HepG2 (cell line): ENCODE results near the gene RRP36. TPM values are rescaled to one million over a fixed set of nuclear protein-coding genes. Genes with fewer than 3 reads are reported as not detected.
A peak's percentile ranks its signal among the peaks of the same experiment; 100 is the strongest.

Source experiments
- BCL6 ChIP-seq: IDR thresholded peaks from 2 replicates; pipeline ENCODE4 v1.6.1; 2016; ENCODE audit warnings: missing genetic modification reagents, missing compliant biosample characterization
- HNF4A ChIP-seq: sonication (generic); formaldehyde crosslinking; IDR thresholded peaks from 2 replicates; pipeline ENCODE4 v1.4.0; 2020; ENCODE audit warnings: missing genetic modification reagents
- ISL2 ChIP-seq: sonication (generic); formaldehyde crosslinking; IDR thresholded peaks from 2 replicates; pipeline ENCODE4 v1.5.0; 2020; ENCODE audit warnings: missing genetic modification reagents
- JUN ChIP-seq: sonication (generic); formaldehyde crosslinking; IDR thresholded peaks from 2 replicates; pipeline ENCODE4 v1.4.0; 2020; ENCODE audit warnings: mild to moderate bottlenecking, missing genetic modification reagents
- JUNB ChIP-seq: sonication (generic); formaldehyde crosslinking; IDR thresholded peaks from 2 replicates; pipeline ENCODE4 v1.8.0; 2022; ENCODE audit warnings: missing genetic modification reagents, mild to moderate bottlenecking, borderline replicate concordance
- KLF12 ChIP-seq: sonication (generic); formaldehyde crosslinking; IDR thresholded peaks from 2 replicates; pipeline ENCODE4 v1.4.0; 2020; ENCODE audit warnings: missing genetic modification reagents, borderline replicate concordance
- MXI1 ChIP-seq: IDR thresholded peaks from 3 replicates; pipeline ENCODE4 v1.6.1; 2012; ENCODE audit warnings: low read depth, low read length, inconsistent platforms, borderline replicate concordance
- NPAS2 ChIP-seq: sonication (generic); formaldehyde crosslinking; IDR thresholded peaks from 2 replicates; pipeline ENCODE4 v1.8.0; 2022; ENCODE audit warnings: mild to moderate bottlenecking, missing genetic modification reagents, borderline replicate concordance
- SETDB1 ChIP-seq: sonication (generic); formaldehyde crosslinking; IDR thresholded peaks from 2 replicates; pipeline ENCODE4 v1.5.1; 2020; ENCODE audit warnings: missing genetic modification reagents, mild to moderate bottlenecking, borderline replicate concordance
- SIX4 ChIP-seq: sonication (generic); formaldehyde crosslinking; IDR thresholded peaks from 2 replicates; pipeline ENCODE4 v1.4.0; 2020; ENCODE audit warnings: missing genetic modification reagents
- TAF15 ChIP-seq: fragments of 200-400 bp; formaldehyde crosslinking; IDR thresholded peaks from one replicate; pipeline ENCODE4 v1.6.1; 2018; ENCODE audit warnings: mild to moderate bottlenecking, low read depth, low read length; ENCODE audit not compliant: poor library complexity, severe bottlenecking
- ZBTB21 ChIP-seq: sonication (generic); formaldehyde crosslinking; IDR thresholded peaks from 2 replicates; pipeline ENCODE4 v1.4.0; 2020; ENCODE audit warnings: missing genetic modification reagents
- ZNF24 ChIP-seq: fragments of 450-650 bp; IDR thresholded peaks from 2 replicates; pipeline ENCODE4 v1.6.1; 2017; ENCODE audit warnings: antibody characterized with exemption, mild to moderate bottlenecking
- ZNF501 ChIP-seq: sonication (generic); formaldehyde crosslinking; IDR thresholded peaks from 2 replicates; pipeline ENCODE4 v1.5.1; 2020; ENCODE audit warnings: mild to moderate bottlenecking, moderate library complexity, missing genetic modification reagents
- ZNF589 ChIP-seq: sonication (generic); formaldehyde crosslinking; conservative IDR thresholded peaks from 2 replicates; pipeline ENCODE4 v1.8.0; 2022; ENCODE audit warnings: mild to moderate bottlenecking, moderate library complexity, missing genetic modification reagents
- ZNF83 ChIP-seq: sonication (generic); formaldehyde crosslinking; IDR thresholded peaks from 2 replicates; pipeline ENCODE4 v1.4.0; 2020; ENCODE audit warnings: missing genetic modification reagents, mild to moderate bottlenecking, borderline replicate concordance
- ZNF883 ChIP-seq: sonication (generic); formaldehyde crosslinking; IDR thresholded peaks from 2 replicates; pipeline ENCODE4 v1.5.1; 2020; ENCODE audit warnings: mild to moderate bottlenecking, missing genetic modification reagents; ENCODE audit errors: not compliant biosample characterization
- polyA plus RNA-seq, 8 experiments: library from polyadenylated mRNA; depleted of rRNA in 3 of 8; stranded (reverse) in 7 of 8; unstranded in 1 of 8; fragments of >200 nt; fragmentation: Illumina TruSeq in 4 of 8; extraction: Trizol in 4 of 8; gene quantifications; 2 replicates each; pipeline versions ENCODE4 v1.2.1 to v1.2.3, GENCODE V29; 2011 to 2016; ENCODE audit warnings: low read depth in 4 of 8, missing spikeins in 1 of 8, mixed read lengths in 1 of 8; ENCODE audit not compliant: insufficient read depth in 1 of 8
- total RNA-seq, 5 experiments: library from RNA; depleted of rRNA; stranded (reverse); fragments of >200 nt; fragmentation: Illumina TruSeq; extraction: Trizol; gene quantifications; 2 replicates each; pipeline ENCODE4 v1.2.3, GENCODE V29; 2016; ENCODE audit warnings: low read depth in 1 of 5
- TF ChIP-seq, protein P1 (sequence below): sonication (generic); formaldehyde crosslinking; IDR thresholded peaks from 2 replicates; pipeline ENCODE4 v1.5.1; 2020; ENCODE audit warnings: missing genetic modification reagents, mild to moderate bottlenecking, borderline replicate concordance
- TF ChIP-seq, protein P2 (sequence below): IDR thresholded peaks from 2 replicates; pipeline ENCODE4 v1.6.1; 2016; ENCODE audit warnings: missing compliant biosample characterization, missing genetic modification reagents, borderline replicate concordance
- TF ChIP-seq, protein P3 (sequence below): sonication (generic); formaldehyde crosslinking; IDR thresholded peaks from 2 replicates; pipeline ENCODE4 v1.8.0; 2022; ENCODE audit warnings: low read depth, missing genetic modification reagents
- TF ChIP-seq, protein P4 (sequence below): sonication (generic); formaldehyde crosslinking; conservative IDR thresholded peaks from 2 replicates; pipeline ENCODE4 v1.4.0; 2020; ENCODE audit warnings: mild to moderate bottlenecking, missing genetic modification reagents, moderate library complexity

Gene RRP36
- total and polyA plus RNA-seq, 2 of the 13 experiments (the other 11 are each of a cell fraction or from before 2014, with no cell fraction given), result 29.5 to 144 TPM

DNA sequence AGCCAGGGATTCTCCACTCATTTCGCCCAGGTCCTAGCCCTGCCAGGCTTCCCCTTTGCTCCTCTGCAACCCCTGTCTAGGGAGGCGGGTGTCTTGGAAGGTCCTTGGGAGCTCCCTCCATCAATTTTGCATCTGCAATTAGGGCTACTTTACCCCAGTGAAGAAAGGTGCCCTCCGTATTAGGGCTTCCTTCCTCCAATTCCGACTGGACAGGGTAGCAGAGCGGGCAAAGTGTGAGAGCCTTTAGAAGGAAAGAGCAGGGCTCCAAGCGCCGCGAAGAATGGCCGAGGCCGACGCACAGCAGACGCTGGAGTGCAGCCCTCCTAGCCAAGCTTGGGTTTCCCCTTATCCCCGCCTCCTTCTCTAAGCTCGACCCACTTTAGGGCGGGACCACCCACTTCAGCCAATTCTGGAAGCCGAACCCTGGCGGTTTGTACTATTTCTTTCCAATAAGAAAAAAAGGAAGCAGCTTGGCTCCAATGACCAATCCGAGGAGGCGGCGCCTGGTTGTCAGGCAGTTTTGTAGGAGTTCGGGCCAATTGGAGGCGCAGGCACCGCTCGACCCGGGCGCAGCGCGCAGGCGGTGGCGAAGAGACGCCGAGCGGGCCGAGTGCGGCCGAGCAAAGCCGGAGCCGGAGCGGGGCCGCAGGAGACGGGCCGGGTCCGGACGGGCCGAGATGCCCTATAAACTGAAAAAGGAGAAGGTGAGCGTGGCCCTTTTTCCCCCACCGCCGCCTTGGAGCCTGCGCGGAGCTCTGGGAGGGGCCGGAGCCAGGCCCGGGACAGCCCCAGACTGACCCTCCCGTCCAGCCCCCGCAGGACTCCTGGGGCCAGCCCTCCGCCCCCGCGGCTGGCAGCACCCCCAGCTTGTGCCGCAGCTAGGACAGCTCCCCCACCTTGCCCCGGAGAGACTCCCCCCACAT, 37.2 kb upstream of the RRP36 start, which contains the start of gene PPP2R5D (continued):
- TF ChIP-seq MXI1, result peak; percentile 40; the same call in 1 of the 3 replicates
- no peak for TF ChIP-seq ZNF883 (CRISPR knock-in tag)
- TF ChIP-seq, protein P1, sequence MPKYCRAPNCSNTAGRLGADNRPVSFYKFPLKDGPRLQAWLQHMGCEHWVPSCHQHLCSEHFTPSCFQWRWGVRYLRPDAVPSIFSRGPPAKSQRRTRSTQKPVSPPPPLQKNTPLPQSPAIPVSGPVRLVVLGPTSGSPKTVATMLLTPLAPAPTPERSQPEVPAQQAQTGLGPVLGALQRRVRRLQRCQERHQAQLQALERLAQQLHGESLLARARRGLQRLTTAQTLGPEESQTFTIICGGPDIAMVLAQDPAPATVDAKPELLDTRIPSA (CRISPR knock-in tag), result no peak; the same call in 1 of the 2 replicates
- peak; percentile 94 for TF ChIP-seq ZNF501 (CRISPR knock-in tag)
- no peak for TF ChIP-seq SIX4
- no peak for TF ChIP-seq JUNB (CRISPR knock-in tag)
- TF ChIP-seq, protein P2, sequence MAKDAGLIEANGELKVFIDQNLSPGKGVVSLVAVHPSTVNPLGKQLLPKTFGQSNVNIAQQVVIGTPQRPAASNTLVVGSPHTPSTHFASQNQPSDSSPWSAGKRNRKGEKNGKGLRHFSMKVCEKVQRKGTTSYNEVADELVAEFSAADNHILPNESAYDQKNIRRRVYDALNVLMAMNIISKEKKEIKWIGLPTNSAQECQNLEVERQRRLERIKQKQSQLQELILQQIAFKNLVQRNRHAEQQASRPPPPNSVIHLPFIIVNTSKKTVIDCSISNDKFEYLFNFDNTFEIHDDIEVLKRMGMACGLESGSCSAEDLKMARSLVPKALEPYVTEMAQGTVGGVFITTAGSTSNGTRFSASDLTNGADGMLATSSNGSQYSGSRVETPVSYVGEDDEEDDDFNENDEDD (CRISPR knock-in tag), result peak; percentile 41; the same call in 1 of the 2 replicates
- TF ChIP-seq, protein P3, sequence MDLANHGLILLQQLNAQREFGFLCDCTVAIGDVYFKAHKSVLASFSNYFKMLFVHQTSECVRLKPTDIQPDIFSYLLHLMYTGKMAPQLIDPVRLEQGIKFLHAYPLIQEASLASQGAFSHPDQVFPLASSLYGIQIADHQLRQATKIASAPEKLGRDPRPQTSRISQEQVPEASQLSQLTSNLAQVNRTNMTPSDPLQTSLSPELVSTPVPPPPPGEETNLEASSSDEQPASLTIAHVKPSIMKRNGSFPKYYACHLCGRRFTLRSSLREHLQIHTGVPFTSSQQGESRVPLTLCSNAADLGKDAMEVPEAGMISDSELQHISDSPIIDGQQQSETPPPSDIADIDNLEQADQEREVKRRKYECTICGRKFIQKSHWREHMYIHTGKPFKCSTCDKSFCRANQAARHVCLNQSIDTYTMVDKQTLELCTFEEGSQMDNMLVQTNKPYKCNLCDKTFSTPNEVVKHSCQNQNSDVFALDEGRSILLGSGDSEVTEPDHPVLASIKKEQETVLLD (CRISPR knock-in tag), result no peak
- no peak for TF ChIP-seq ZNF83
- no peak for TF ChIP-seq ZBTB21
- peak; percentile 8; the same call in 1 of the 2 replicates for TF ChIP-seq BCL6 (CRISPR knock-in tag)
- no peak for TF ChIP-seq ZNF24
- TF ChIP-seq NPAS2 (CRISPR knock-in tag), result no peak
- no peak for TF ChIP-seq JUN (CRISPR knock-in tag)
- peak; percentile 29; the same call in 1 of the 2 replicates for TF ChIP-seq ISL2 (CRISPR knock-in tag)
- no peak for TF ChIP-seq TAF15
- peak; percentile 92 for TF ChIP-seq KLF12 (CRISPR knock-in tag)
- no peak for TF ChIP-seq SETDB1 (CRISPR knock-in tag)
- no peak for TF ChIP-seq ZNF589 (CRISPR knock-in tag)
- TF ChIP-seq, protein P4, sequence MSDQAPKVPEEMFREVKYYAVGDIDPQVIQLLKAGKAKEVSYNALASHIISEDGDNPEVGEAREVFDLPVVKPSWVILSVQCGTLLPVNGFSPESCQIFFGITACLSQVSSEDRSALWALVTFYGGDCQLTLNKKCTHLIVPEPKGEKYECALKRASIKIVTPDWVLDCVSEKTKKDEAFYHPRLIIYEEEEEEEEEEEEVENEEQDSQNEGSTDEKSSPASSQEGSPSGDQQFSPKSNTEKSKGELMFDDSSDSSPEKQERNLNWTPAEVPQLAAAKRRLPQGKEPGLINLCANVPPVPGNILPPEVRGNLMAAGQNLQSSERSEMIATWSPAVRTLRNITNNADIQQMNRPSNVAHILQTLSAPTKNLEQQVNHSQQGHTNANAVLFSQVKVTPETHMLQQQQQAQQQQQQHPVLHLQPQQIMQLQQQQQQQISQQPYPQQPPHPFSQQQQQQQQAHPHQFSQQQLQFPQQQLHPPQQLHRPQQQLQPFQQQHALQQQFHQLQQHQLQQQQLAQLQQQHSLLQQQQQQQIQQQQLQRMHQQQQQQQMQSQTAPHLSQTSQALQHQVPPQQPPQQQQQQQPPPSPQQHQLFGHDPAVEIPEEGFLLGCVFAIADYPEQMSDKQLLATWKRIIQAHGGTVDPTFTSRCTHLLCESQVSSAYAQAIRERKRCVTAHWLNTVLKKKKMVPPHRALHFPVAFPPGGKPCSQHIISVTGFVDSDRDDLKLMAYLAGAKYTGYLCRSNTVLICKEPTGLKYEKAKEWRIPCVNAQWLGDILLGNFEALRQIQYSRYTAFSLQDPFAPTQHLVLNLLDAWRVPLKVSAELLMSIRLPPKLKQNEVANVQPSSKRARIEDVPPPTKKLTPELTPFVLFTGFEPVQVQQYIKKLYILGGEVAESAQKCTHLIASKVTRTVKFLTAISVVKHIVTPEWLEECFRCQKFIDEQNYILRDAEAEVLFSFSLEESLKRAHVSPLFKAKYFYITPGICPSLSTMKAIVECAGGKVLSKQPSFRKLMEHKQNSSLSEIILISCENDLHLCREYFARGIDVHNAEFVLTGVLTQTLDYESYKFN (CRISPR knock-in tag), result no peak; the same call in 1 of the 2 replicates
- TF ChIP-seq HNF4A (CRISPR knock-in tag), result peak; percentile 33
